COLO668 (cell line): ENCODE data around the gene RPP21.

ENCODE experiments used
- DNase-seq: peaks from one replicate; lab custom pipeline; 2025; ENCODE audit not compliant: unreplicated experiment; lab: John Stamatoyannopoulos, UW

RPP21 gene

GRCh38 chr6:30344868-30345671, at the start of gene RPP21:
Gene RPP21 (plus strand): TSS chr6:30345156. CDS start chr6:30345172, 16 bp downstream.
- DNase-seq: peak; percentile 83

- no peak for DNase-seq
Measured at GRCh38 chr6:30295837-30296236, 49.1 kb upstream of the RPP21 start.

GRCh38 chr6:30304002-30304401, 41.0 kb upstream of the RPP21 start:
- no peak for DNase-seq

GRCh38 chr6:30311101-30311500, 33.9 kb upstream of the RPP21 start:
- no peak for DNase-seq

- DNase-seq: no peak
Measured at GRCh38 chr6:30311671-30312070, 33.3 kb upstream of the RPP21 start.

- no peak for DNase-seq
Measured at GRCh38 chr6:30312266-30312665, 32.7 kb upstream of the RPP21 start.

- DNase-seq: no peak
Measured at GRCh38 chr6:30312676-30313321, 32.2 kb upstream of the RPP21 start.

GRCh38 chr6:30315156-30315555, 29.8 kb upstream of the RPP21 start:
- no peak for DNase-seq

- DNase-seq: no peak
Measured at GRCh38 chr6:30317913-30318589, 26.9 kb upstream of the RPP21 start.

- DNase-seq: no peak
Measured at GRCh38 chr6:30319146-30319835, 25.7 kb upstream of the RPP21 start.

- DNase-seq: no peak
Measured at GRCh38 chr6:30321692-30322388, 23.1 kb upstream of the RPP21 start.

GRCh38 chr6:30322527-30323501, 22.1 kb upstream of the RPP21 start:
- DNase-seq: no peak

GRCh38 chr6:30323806-30324205, 21.1 kb upstream of the RPP21 start:
- no peak for DNase-seq

GRCh38 chr6:30325150-30325872, 19.6 kb upstream of the RPP21 start:
- peak; percentile 47 for DNase-seq

GRCh38 chr6:30325873-30326525, 19.0 kb upstream of the RPP21 start:
- DNase-seq: peak; percentile 49

GRCh38 chr6:30326526-30327231, 18.3 kb upstream of the RPP21 start, which contains the start of gene TRIM39:
Gene TRIM39 (plus strand): TSS chr6:30326927. CDS start chr6:30329318, 2,391 bp downstream.
- DNase-seq: peak; percentile 85

GRCh38 chr6:30327232-30327746, 17.7 kb upstream of the RPP21 start:
- no peak for DNase-seq
